HG02981 (cell line): ENCODE results near the gene AJM1.
"Not testable (repeated sequence)": the region's sequence is repeated elsewhere in the genome, so short reads cannot be mapped to it uniquely, and the experiment has no call there.

ENCODE experiments used
- ATAC-seq: cut with Tn5 transposase; IDR thresholded peaks from one replicate; pipeline ENCODE4 v1.9.1; 2021; ENCODE audit warnings: mild to moderate bottlenecking, moderate library complexity; ENCODE audit not compliant: unreplicated experiment

The AJM1 gene

DNA sequence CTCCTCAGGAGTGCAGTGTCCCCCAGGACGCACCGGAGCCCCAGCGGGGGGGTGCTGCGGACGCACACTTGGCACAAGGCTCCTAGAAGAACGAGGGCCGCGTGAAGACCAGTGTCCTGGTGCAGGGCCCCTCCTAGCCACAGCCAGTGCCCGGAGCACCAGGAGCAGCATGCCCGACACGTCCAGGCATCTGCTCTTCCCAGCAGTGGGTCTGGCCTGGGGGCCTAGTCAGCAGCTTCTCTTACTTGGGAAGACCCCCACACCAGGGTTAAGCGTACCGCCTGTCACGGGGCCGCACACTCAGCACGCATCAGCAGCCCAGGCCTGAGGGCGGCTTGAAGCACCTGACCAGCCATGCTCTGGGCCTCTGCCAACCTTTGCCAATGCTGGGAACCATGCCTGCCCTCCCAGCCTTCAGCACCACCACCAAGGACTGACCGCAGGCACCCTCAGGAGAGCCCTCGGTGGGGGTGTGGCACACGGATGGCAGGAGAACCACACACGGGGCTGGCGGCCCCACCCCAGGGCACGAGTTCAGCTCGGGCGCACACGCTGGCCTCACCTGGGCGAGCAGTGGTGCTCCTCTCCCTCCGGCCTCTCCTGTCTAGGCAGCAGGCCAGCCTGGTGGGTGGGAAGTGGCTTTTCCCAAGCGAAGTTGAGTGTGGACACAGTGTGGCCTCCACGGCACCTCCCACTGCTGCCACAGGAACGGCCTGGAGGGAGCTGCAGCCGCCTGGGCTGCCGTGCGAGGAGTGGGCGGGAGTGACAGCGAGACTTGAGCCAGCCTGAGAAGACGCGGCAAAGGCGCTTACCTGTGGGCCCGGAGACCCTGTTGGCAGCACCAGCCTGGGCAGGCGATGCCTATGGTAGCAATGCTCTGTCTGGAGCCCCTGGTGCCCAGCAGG is 12.0 kb upstream of the AJM1 start:
- no peak for ATAC-seq

- no peak for ATAC-seq
Measured at GRCh38 chr9:136831002-136831719, 11.1 kb upstream of the AJM1 start.

DNA sequence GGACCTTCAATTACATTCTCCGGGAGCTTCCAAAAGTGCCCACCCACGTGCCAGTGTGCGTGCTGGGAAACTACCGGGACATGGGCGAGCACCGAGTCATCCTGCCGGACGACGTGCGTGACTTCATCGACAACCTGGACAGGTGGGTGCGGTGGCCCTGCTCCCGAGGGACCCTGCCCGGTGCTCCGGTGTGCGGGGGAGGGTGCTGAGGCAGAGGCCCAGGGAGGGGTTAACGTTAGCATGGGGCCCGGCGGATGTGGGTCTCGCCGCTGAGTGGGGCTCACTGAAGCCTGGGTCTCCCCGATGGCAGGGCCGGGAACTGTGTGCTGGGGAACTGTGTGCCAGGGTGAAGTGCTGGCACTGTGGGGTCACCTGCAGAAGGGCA is 10.6 kb upstream of the AJM1 start:
- ATAC-seq: no peak

- ATAC-seq: no peak
Measured at GRCh38 chr9:136832581-136832980, 9.7 kb upstream of the AJM1 start.

DNA sequence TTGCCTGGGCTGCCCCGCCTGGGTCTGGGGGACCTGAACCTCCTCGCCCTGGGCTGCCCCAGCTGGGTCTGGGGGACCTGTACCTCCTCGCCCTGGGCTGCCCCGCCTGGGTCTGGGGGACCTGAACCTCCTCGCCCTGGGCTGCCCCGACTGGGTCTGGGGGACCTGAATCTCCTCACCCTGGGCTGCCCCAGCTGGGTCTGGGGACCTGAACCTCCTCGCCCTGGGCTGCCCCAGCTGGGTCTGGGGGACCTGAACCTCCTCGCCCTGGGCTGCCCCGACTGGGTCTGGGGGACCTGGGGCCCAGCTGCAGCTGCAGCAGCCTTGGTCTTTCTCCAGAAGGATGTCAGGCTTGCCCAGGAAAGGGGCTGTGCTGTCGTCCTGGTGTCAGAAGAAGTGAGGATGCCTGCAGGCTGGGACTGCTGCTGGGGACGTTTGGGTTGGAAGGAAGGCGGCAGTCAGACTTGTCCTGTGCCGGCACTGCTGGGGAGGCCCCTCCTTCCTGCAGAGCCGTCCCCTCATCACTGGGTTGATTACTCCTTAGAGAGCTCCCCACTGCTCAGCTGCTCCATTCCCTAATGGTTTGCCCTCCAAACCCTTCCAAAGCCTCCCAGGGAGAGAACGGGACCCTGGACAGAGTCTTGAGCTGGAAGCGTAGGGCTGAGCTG is 8.8 kb upstream of the AJM1 start:
- not testable (repeated sequence) for ATAC-seq

DNA sequence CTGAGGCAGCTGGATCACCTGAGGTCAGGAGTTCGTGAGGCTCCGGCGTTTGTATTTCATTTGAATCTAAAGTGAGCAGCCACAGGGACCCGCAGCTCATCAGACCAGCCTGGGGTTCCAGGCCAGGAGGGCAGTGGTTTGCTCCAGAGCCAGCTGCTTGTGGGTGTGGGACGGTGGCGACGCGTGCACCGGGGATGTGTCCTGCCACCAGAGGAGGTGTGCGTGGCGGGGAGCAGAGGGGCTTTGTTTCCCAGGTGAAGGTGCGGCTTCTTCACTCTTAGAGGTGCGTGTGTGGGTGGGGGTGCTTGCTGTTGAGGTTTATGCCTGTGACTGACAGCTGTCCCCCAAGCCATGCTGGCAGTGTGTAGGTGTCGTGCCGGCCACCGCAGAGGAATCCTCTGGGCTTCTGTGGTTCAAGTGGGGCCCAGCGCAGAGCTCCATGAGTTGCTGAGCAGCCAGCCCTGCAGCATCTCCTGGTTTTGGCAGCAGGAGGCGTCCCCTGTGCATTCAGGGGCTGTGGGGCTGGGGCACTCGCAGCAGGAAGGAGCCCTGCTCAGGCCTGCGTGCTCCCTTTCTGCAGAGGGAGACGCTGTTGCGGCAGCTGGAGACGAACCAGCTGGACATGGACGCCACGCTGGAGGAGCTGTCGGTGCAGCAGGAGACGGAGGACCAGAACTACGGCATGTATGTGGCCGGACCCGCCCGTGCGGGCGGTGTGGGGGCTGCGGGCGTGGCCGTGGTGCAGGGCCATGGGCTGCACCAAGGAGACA is 6.9 kb upstream of the AJM1 start:
- no peak for ATAC-seq

GRCh38 chr9:136835932-136836904 is 6.1 kb upstream of the AJM1 start:
- ATAC-seq: no peak

GRCh38 chr9:136837146-136837855 is 5.0 kb upstream of the AJM1 start:
- no peak for ATAC-seq

GRCh38 chr9:136837856-136838277 is 4.4 kb upstream of the AJM1 start:
- not testable (repeated sequence) for ATAC-seq

- no peak for ATAC-seq
Measured at GRCh38 chr9:136838314-136839228, 3.7 kb upstream of the AJM1 start.

DNA sequence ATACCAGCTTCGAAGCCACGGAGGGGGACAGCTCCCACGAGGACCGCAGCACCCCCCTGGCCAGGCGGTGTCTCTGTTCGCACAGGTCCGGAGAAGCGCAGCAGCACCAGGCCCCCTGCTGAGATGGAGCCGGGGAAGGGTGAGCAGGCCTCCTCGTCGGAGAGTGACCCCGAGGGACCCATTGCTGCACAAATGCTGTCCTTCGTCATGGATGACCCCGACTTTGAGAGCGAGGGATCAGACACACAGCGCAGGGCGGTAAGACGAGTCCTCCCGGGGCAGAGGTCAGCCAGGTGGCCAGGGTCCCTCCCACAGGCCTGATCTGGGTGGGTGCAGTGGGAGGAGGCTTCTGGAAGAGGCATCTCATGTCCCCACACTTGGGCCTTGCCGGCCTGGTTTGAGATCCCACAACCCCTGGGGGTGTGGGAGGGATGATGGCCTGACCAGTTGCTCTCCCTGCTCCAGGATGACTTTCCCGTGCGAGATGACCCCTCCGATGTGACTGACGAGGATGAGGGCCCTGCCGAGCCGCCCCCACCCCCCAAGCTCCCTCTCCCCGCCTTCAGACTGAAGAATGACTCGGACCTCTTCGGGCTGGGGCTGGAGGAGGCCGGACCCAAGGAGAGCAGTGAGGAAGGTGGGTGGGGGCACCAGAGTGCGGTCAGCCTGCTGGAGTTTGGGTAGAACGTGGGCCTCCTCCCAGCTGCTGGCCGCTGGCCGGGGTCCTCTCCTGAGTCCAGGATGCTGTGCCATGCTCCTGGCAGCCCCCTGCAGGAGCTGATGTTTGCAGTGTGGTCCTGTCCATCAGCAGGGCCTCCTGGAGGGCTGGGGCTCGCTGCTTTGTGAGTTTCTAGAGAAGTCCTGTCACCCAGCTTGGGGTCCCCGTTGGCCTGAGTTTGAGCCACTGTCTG is 2.8 kb upstream of the AJM1 start:
- ATAC-seq: no peak

GRCh38 chr9:136840140-136840876 is 2.0 kb upstream of the AJM1 start:
- ATAC-seq: no peak

- no peak for ATAC-seq
Measured at GRCh38 chr9:136840877-136841645, 1.2 kb upstream of the AJM1 start.

DNA sequence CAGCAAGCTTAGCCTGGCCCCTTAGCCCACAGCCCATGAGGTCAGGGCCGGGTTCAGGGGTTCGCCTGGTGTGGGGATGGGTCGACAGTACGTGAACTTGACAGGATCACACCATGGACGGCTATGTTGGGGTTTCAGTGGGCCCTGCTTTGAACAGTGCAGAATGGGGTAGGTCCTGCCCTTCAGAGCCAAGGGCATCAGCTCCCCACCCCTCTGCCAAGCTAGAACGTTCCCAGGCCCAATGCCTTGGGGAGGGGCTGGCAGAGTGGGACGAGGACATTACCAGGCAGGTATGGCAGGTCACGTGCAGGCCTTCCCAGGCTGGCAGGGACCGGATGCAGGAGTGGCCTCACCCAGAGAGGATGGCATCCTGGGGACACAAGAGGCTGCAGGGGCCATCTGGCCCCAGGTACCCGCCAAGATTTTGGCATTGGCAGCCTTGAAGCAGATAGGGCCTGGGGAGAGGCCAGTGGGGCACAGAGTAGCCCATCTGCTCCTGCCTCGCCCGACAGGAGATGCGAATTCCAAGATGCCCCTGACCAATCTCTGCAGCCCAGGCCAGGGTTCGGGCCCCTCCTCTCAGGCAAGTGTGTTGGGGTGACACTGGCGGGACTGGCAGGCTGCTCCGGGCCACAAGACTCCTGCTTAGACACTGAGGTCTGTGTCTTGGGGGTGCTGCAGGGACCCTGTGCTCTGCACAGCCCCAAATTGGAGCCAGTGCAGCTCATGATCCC is 465 bp upstream of the AJM1 start:
- ATAC-seq: not testable (repeated sequence)
